Measurements from ENCODE around the gene GAS2L3.
"Not testable (repeated sequence)": the region's sequence is repeated elsewhere in the genome, so short reads cannot be mapped to it uniquely, and the experiment has no call there.

Gene GAS2L3

GRCh38 chr12:100573292-100574186 is at the start of gene GAS2L3:
Gene GAS2L3 (plus strand): TSS chr12:100573684. CDS start chr12:100594905, 21,221 bp downstream.
- peak; percentile 4 to 21 for DNase-seq (ENCODE audit: low read depth in 2 of 2)

GRCh38 chr12:100528034-100528433 is 45.5 kb upstream of the GAS2L3 start:
- no peak for DNase-seq (ENCODE audit: low read depth in 2 of 2)

GRCh38 chr12:100528471-100529127 is 44.9 kb upstream of the GAS2L3 start:
- no peak for DNase-seq (ENCODE audit: low read depth in 2 of 2)

- DNase-seq (ENCODE audit: low read depth in 2 of 2), result no peak
Measured at GRCh38 chr12:100529756-100530350, 43.6 kb upstream of the GAS2L3 start.

GRCh38 chr12:100533376-100533775 is 40.1 kb upstream of the GAS2L3 start:
- no peak for DNase-seq (ENCODE audit: low read depth in 2 of 2)

- DNase-seq (ENCODE audit: low read depth in 2 of 2), result no peak
Measured at GRCh38 chr12:100534625-100535227, 38.8 kb upstream of the GAS2L3 start.

- no peak for DNase-seq (ENCODE audit: low read depth in 2 of 2)
Measured at GRCh38 chr12:100539202-100539601, 34.3 kb upstream of the GAS2L3 start.

- no peak for DNase-seq (ENCODE audit: low read depth in 2 of 2)
Measured at GRCh38 chr12:100544165-100544564, 29.3 kb upstream of the GAS2L3 start.

- no peak for DNase-seq (ENCODE audit: low read depth in 2 of 2)
Measured at GRCh38 chr12:100545092-100545491, 28.4 kb upstream of the GAS2L3 start.

- no peak for DNase-seq (ENCODE audit: low read depth in 2 of 2)
Measured at GRCh38 chr12:100553936-100554335, 19.5 kb upstream of the GAS2L3 start.

- no peak for DNase-seq (ENCODE audit: low read depth in 2 of 2)
Measured at GRCh38 chr12:100554608-100555077, 18.8 kb upstream of the GAS2L3 start.

- DNase-seq (ENCODE audit: low read depth in 2 of 2), result no peak
Measured at GRCh38 chr12:100555722-100556121, 17.8 kb upstream of the GAS2L3 start.

- no peak for DNase-seq (ENCODE audit: low read depth in 2 of 2)
Measured at GRCh38 chr12:100557357-100557756, 16.1 kb upstream of the GAS2L3 start.

GRCh38 chr12:100559261-100559660 is 14.2 kb upstream of the GAS2L3 start:
- not testable (repeated sequence) for DNase-seq (ENCODE audit: low read depth in 2 of 2)

GRCh38 chr12:100564090-100564489 is 9.4 kb upstream of the GAS2L3 start:
- DNase-seq (ENCODE audit: low read depth in 2 of 2), result no peak

- no peak for DNase-seq (ENCODE audit: low read depth in 2 of 2)
Measured at GRCh38 chr12:100564905-100565467, 8.5 kb upstream of the GAS2L3 start.

- no peak for DNase-seq (ENCODE audit: low read depth in 2 of 2)
Measured at GRCh38 chr12:100565987-100566545, 7.4 kb upstream of the GAS2L3 start.

- no peak for DNase-seq (ENCODE audit: low read depth in 2 of 2)
Measured at GRCh38 chr12:100566887-100567637, 6.4 kb upstream of the GAS2L3 start.

- DNase-seq (ENCODE audit: low read depth in 2 of 2), result no peak
Measured at GRCh38 chr12:100567945-100568344, 5.5 kb upstream of the GAS2L3 start.

- no peak for DNase-seq (ENCODE audit: low read depth in 2 of 2)
Measured at GRCh38 chr12:100572184-100572583, 1.3 kb upstream of the GAS2L3 start.

All from stimulated activated CD8-positive, alpha-beta memory T cell treated with anti-CD3 and anti-CD28 coated beads, Interleukin-7, amount 100 ng/mL, for 1 hour (primary cell).